SU-DHL-6 (cell line): ENCODE measurements around the gene SORL1-AS1.

Source experiments
- H2AFZ ChIP-seq: fragments of 200-600 bp; sonication (generic); 2 replicates; pipeline ENCODE4 v1.6.1; 2014; ENCODE audit warnings: low read depth, mild to moderate bottlenecking, moderate library complexity, mixed read lengths, antibody characterized with exemption, low read length; ENCODE audit not compliant: severe bottlenecking
- H3F3A ChIP-seq: fragments of 200-600 bp; shearing (Covaris generic); 2 replicates; pipeline ENCODE4 v1.6.0; 2016; ENCODE audit warnings: antibody characterized with exemption, mild to moderate bottlenecking; ENCODE audit not compliant: insufficient read depth
- H3K27ac ChIP-seq: fragments of 200-600 bp; sonication (generic); 2 replicates; pipeline ENCODE4 v1.5.1; 2016; ENCODE audit warnings: low read depth, mild to moderate bottlenecking, low read length, moderate library complexity, mixed read lengths
- H3K27me3 ChIP-seq: fragments of 200-600 bp; sonication (generic), shearing (Covaris generic); 2 replicates; pipeline ENCODE4 v1.6.0; 2014; ENCODE audit warnings: mild to moderate bottlenecking, low read length
- H3K36me3 ChIP-seq: fragments of 200-600 bp; sonication (generic); 2 replicates; pipeline ENCODE4 v1.6.1; 2014; ENCODE audit warnings: mild to moderate bottlenecking, low read length, mixed read lengths
- H3K4me2 ChIP-seq: fragments of 300-600, 200-600 bp; shearing (Covaris generic), sonication (generic); 2 replicates; pipeline ENCODE4 v1.6.0; 2014; ENCODE audit warnings: low read length, low read depth, mild to moderate bottlenecking; ENCODE audit not compliant: poor library complexity, severe bottlenecking
- H3K4me3 ChIP-seq: fragments of 200-600 bp; sonication (generic); 2 replicates; pipeline ENCODE4 v1.5.1; 2014; ENCODE audit warnings: antibody characterized with exemption, low read length, mild to moderate bottlenecking, mixed read lengths; ENCODE audit not compliant: insufficient read depth, poor library complexity, severe bottlenecking
- H3K79me2 ChIP-seq: fragments of 200-600 bp; sonication (generic); 2 replicates; pipeline ENCODE4 v1.6.1; 2014; ENCODE audit warnings: mild to moderate bottlenecking, low read length, moderate library complexity; ENCODE audit not compliant: insufficient read depth
- H3K9ac ChIP-seq: fragments of 200-600 bp; sonication (generic); 2 replicates; pipeline ENCODE4 v1.7.0; 2014; ENCODE audit warnings: mild to moderate bottlenecking, low read length
- H3K9me2 ChIP-seq: fragments of 200-600 bp; sonication (generic); replicated peaks from 2 replicates; pipeline ENCODE4 v1.6.1; 2014; ENCODE audit warnings: low read length; ENCODE audit not compliant: insufficient read depth
- H3K9me3 ChIP-seq: fragments of 200-600 bp; sonication (generic); 2 replicates; pipeline ENCODE4 v1.6.1; 2014; ENCODE audit warnings: low read length, mixed read lengths; ENCODE audit not compliant: insufficient read depth
- H4K20me1 ChIP-seq: fragments of 200-600 bp; sonication (generic); 2 replicates; pipeline ENCODE4 v1.6.1; 2014; ENCODE audit warnings: low read depth, mild to moderate bottlenecking, antibody characterized with exemption, low read length, moderate library complexity, mixed read lengths
- EZH2phosphoT487 ChIP-seq: fragments of 200-600 bp; sonication (generic), shearing (Covaris generic); conservative IDR thresholded peaks from 2 replicates; pipeline ENCODE4 v1.6.1; 2018; ENCODE audit warnings: mild to moderate bottlenecking, antibody characterized with exemption, low read length, moderate library complexity, mixed read lengths
- TF ChIP-seq, protein P1 (sequence below): fragments of 200-600 bp; sonication (generic); IDR thresholded peaks from one replicate; pipeline ENCODE4 v1.5.1; 2017; ENCODE audit warnings: antibody characterized with exemption, mild to moderate bottlenecking, low read length, moderate library complexity; ENCODE audit not compliant: insufficient read depth, poor library complexity, severe bottlenecking

SORL1-AS1 gene

DNA sequence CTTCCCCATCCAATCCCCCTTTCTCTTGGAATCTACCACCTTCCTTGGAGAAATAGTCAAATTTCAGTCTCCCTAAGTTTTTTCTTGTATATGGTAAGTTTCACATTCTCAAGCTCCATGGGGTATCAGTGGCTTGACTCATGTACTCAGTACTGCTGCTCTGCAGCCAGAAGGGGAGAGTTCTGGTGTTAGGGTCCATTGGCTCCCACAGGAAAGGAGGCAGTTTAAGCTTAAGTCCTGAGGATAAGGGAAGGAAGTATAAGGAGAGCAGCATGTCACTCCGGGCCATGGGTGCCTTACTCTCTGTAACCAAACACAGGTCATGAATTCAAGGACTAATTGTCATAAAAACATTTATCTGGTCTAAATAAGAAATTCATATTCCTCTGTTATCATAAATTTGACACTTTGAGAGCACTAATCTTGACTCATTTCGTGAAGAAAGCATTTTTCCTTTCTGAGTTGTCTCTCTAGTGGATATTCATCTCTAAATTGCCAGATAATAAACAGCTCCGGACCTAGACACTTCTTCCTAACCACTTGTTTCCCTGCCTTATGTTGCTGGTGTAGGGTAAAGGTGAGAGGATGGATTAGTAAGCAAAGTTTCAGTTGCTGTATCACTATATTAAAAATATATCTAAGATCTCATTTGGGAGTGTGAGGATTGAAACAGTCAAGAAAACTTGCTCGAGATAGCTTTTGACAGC is 20.8 kb downstream of the SORL1-AS1 start:
- H2AFZ ChIP-seq, result no peak overlapping the region
- no peaks in the 10 kb centered on the region for H4K20me1 ChIP-seq

DNA sequence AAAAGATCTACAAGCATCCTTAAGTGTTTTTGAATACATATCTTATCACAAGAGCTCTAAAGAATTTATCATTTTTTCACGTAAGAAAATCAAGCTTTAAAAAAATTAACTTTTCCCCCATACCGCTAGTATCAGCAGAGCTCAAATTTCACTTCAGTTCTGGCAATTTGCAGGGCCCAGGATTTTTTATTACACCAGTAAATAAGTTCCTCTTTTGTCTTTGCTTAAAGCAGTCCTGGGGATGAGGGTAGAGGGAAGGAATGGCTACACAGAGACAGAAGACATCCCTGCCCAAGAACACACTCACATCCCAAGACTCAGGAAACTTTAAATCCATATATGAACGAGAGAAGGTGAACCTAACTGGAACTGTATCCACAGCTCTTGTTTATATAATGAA is 23.2 kb downstream of the SORL1-AS1 start:
- Histone ChIP-seq H3K9me3 (no peaks in the 10 kb centered on the region), H3K4me2 (peak overlapping the region; percentile 95), H2AFZ (no peak overlapping the region), H3K79me2 (no peaks in the 10 kb centered on the region), H3K4me3 (peak overlapping the region; percentile 49), H4K20me1 (no peaks in the 10 kb centered on the region), H3K9me2 (no peaks in the 10 kb centered on the region), H3K9ac (peak overlapping the region; percentile 73), H3K27me3 (no peaks in the 10 kb centered on the region), H3K27ac (peak overlapping the region; percentile 100), H3F3A (peaks cover 74% of the 10 kb centered on the region), H3K36me3 (no peaks in the 10 kb centered on the region)
- TF ChIP-seq, protein P1, sequence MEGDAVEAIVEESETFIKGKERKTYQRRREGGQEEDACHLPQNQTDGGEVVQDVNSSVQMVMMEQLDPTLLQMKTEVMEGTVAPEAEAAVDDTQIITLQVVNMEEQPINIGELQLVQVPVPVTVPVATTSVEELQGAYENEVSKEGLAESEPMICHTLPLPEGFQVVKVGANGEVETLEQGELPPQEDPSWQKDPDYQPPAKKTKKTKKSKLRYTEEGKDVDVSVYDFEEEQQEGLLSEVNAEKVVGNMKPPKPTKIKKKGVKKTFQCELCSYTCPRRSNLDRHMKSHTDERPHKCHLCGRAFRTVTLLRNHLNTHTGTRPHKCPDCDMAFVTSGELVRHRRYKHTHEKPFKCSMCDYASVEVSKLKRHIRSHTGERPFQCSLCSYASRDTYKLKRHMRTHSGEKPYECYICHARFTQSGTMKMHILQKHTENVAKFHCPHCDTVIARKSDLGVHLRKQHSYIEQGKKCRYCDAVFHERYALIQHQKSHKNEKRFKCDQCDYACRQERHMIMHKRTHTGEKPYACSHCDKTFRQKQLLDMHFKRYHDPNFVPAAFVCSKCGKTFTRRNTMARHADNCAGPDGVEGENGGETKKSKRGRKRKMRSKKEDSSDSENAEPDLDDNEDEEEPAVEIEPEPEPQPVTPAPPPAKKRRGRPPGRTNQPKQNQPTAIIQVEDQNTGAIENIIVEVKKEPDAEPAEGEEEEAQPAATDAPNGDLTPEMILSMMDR, result no peak
- no peak for TF ChIP-seq EZH2phosphoT487

More for the DNA sequence above, 20.8 kb downstream of the SORL1-AS1 start:
- peak overlapping the region; percentile 51 for H3K9ac ChIP-seq
- H3F3A ChIP-seq, result peaks cover 81% of the 10 kb centered on the region
- peak overlapping the region; percentile 95 for H3K4me2 ChIP-seq
- TF ChIP-seq EZH2phosphoT487, result no peak
- TF ChIP-seq, protein P1, result no peak
- no peaks in the 10 kb centered on the region for H3K9me2 ChIP-seq
- no peaks in the 10 kb centered on the region for H3K36me3 ChIP-seq
- H3K27me3 ChIP-seq, result no peaks in the 10 kb centered on the region
- no peaks in the 10 kb centered on the region for H3K9me3 ChIP-seq
- no peak overlapping the region for H3K4me3 ChIP-seq
- H3K79me2 ChIP-seq, result no peaks in the 10 kb centered on the region
- H3K27ac ChIP-seq, result peak overlapping the region; percentile 100

DNA sequence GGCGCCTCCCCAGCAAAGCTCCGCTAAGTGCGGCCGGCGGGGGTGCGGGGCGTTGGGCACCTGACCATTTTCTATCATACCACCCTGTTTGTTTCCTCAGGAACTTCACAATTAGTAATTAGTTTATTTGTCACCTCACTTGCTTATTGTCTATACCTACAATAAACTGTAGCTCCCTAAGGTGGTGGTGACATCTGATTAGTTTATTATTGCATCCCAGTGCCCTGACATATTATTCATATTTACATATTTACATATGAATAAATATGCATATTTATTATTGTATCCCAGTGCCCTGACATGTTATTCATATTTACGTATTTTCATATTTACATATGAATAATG is 25.4 kb downstream of the SORL1-AS1 start:
- no peaks in the 10 kb centered on the region for H3K27me3 ChIP-seq
- no peaks in the 10 kb centered on the region for H4K20me1 ChIP-seq
- peak overlapping the region; percentile 8 for H3K4me3 ChIP-seq
- H3K9ac ChIP-seq, result peak overlapping the region; percentile 55
- no peaks in the 10 kb centered on the region for H3K9me2 ChIP-seq
- no peaks in the 10 kb centered on the region for H3K79me2 ChIP-seq
- peak overlapping the region; percentile 100 for H3K27ac ChIP-seq
- H2AFZ ChIP-seq, result peak overlapping the region; percentile 13
- no peaks in the 10 kb centered on the region for H3K36me3 ChIP-seq
- H3K9me3 ChIP-seq, result no peaks in the 10 kb centered on the region
- peak overlapping the region; percentile 70 for H3K4me2 ChIP-seq
- TF ChIP-seq EZH2phosphoT487, result no peak
- TF ChIP-seq, protein P1, result no peak
- peaks cover 75% of the 10 kb centered on the region for H3F3A ChIP-seq
